Choroid plexus epithelial cell (primary cell): ENCODE measurements around the gene MBTD1.

ENCODE experiments used
- DNase-seq: peaks from one replicate; pipeline ENCODE4 v3.0.0-alpha.2; 2010; ENCODE audit warnings: low read depth
- H3K4me3 ChIP-seq: 2 replicates; pipeline ENCODE4 v1.5.1; 2011; ENCODE audit warnings: low read depth, mild to moderate bottlenecking, control low read depth, low read length, moderate library complexity
- CTCF ChIP-seq: conservative IDR thresholded peaks from 2 replicates; pipeline ENCODE4 v1.5.1; 2011; ENCODE audit warnings: low read depth, mild to moderate bottlenecking, control low read depth, inconsistent platforms, low read length, moderate library complexity

MBTD1 gene

GRCh38 chr17:51150932-51151331, 108.9 kb downstream of the MBTD1 start:
- no peak for TF ChIP-seq CTCF
- no peak for DNase-seq
- no peak overlapping the region for H3K4me3 ChIP-seq

- no peak for DNase-seq
- no peak overlapping the region for H3K4me3 ChIP-seq
- TF ChIP-seq CTCF, result no peak
Measured at GRCh38 chr17:51149163-51149562, 110.7 kb downstream of the MBTD1 start.

- H3K4me3 ChIP-seq, result no peak overlapping the region
- TF ChIP-seq CTCF, result no peak
- DNase-seq, result no peak
Measured at GRCh38 chr17:51147650-51148049, 112.2 kb downstream of the MBTD1 start.

- DNase-seq, result no peak
- no peak overlapping the region for H3K4me3 ChIP-seq
- no peak for TF ChIP-seq CTCF
Measured at GRCh38 chr17:51144266-51145022, 115.4 kb downstream of the MBTD1 start.

GRCh38 chr17:51142597-51142996, 117.3 kb downstream of the MBTD1 start:
- TF ChIP-seq CTCF, result no peak
- H3K4me3 ChIP-seq, result no peak overlapping the region
- no peak for DNase-seq

GRCh38 chr17:51135956-51136355, 123.9 kb downstream of the MBTD1 start:
- H3K4me3 ChIP-seq, result no peak overlapping the region
- no peak for DNase-seq
- TF ChIP-seq CTCF, result no peak

- H3K4me3 ChIP-seq, result no peak overlapping the region
- DNase-seq, result no peak
- TF ChIP-seq CTCF, result no peak
Measured at GRCh38 chr17:51133365-51133764, 126.5 kb downstream of the MBTD1 start.
